ENCODE results near the gene PLXNA2.

DNA sequence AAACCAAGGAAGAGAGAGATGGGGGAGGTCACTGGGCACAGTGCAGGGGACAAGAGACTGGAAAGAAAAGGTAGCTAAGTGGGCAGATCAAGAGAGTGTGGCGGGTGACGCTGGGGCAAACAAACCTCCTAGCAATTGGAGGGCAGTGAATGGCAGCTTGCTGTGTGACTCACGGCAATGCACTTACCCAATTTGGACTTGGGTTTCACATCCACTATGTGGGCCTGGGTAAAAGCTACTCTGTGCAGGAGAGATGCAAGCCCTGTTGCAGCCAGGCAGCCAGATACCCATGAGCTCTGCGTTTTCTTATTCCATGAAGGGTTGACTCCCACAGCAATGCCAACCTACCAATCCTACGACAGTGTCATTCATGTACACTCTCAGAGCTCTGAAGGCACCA, 9.5 kb downstream of the PLXNA2 start:
- TF ChIP-seq, protein P1, sequence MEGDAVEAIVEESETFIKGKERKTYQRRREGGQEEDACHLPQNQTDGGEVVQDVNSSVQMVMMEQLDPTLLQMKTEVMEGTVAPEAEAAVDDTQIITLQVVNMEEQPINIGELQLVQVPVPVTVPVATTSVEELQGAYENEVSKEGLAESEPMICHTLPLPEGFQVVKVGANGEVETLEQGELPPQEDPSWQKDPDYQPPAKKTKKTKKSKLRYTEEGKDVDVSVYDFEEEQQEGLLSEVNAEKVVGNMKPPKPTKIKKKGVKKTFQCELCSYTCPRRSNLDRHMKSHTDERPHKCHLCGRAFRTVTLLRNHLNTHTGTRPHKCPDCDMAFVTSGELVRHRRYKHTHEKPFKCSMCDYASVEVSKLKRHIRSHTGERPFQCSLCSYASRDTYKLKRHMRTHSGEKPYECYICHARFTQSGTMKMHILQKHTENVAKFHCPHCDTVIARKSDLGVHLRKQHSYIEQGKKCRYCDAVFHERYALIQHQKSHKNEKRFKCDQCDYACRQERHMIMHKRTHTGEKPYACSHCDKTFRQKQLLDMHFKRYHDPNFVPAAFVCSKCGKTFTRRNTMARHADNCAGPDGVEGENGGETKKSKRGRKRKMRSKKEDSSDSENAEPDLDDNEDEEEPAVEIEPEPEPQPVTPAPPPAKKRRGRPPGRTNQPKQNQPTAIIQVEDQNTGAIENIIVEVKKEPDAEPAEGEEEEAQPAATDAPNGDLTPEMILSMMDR (IDR thresholded peaks at IDR 0.05), result no peak
- no peak for TF ChIP-seq EZH2 (IDR thresholded peaks at IDR 0.05; ENCODE audit: borderline replicate concordance, insufficient read depth, low read depth, low read length, poor library complexity, severe bottlenecking)
